Erythroblast (primary cell): ENCODE data around the gene CDK18.

Experiments used
- GATA1 ChIP-seq: IDR thresholded peaks from 2 replicates; pipeline ENCODE4 v1.6.1; 2011; ENCODE audit warnings: low read depth, mild to moderate bottlenecking, control low read depth, low read length, moderate library complexity
- POLR2A ChIP-seq: IDR thresholded peaks from 2 replicates; pipeline ENCODE4 v1.6.1; 2011; ENCODE audit warnings: mild to moderate bottlenecking, low read length

DNA sequence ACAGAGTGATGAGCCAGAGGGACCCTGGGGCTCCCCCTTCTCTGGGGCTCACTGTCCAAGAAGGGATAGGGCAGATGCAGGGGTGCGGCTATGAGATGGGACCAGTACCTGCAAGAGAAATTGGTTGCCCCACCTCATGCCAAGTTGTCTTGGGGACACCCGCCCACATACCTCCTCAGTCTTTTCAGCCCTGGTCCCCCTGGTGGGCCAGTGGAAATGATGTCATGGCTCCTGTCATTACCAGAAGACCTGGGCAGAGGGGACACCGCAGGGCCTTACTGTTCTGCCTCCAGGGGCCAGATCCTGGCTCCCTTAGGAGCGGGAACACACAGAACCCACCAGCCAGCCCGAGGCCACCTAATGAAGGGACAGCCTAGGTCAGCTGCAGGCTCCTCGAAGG lies 63.2 kb downstream of the CDK18 start:
- no peak for TF ChIP-seq POLR2A
- TF ChIP-seq GATA1, result no peak
